ENCODE results near the gene DPYD.

- no peak for TF ChIP-seq CTCF (IDR thresholded peaks at IDR 0.05)
- TF ChIP-seq ZFX (IDR thresholded peaks at IDR 0.05; ENCODE audit: borderline replicate concordance) = no peak
Observed at GRCh38 chr1:97677702-97678101, 243.1 kb downstream of the DPYD start.
